ENCODE data around the gene CHAC1. TPM values are rescaled to one million over a fixed set of nuclear protein-coding genes. Genes with fewer than 3 reads are reported as not detected.

The CHAC1 gene
- total and polyA plus RNA-seq, 3 donors from 2014 or later = 1.8 to 5.9 (median 2.5) TPM

DNA sequence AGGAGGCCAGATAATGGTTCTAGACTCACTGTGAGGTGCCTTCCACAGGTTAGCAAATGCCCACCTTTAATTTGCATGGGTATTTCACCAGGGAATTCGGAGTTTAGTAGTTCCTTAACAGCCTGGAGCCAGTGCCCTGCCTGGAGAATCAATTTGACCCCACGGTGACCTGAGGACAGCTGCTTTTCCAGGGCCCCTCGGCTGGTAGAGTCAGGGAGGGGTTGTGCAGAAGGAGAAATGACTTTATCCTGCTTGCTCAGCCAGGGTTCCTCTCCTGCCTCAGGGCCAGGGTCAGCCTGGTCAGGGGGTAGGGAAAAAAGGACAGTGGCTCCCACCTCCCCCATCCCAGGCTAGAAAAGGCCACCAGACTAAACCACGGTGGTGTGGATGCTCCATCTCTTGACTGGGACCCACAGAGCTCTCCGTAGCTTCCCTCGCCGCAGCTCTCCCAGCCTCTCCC is 12.2 kb upstream of the CHAC1 start:
- Histone ChIP-seq H3K4me3 (peak overlapping the region; percentile 58 to 60), H3K27me3 (no peaks in the 10 kb centered on the region), H3K9me3 (no peaks in the 10 kb centered on the region), H3K4me1 (peaks cover 10% of the 10 kb centered on the region), H3K36me3 (ENCODE audit: low read depth, missing control alignments) (no peaks in the 10 kb centered on the region), H3K27ac (peak overlapping the region in 1 of 2 donors; percentile 56)
- 9 to 38% methylated on average over 1 to 7 of the region's 7 CpGs for WGBS, 2 donors
- TF ChIP-seq, protein P1, sequence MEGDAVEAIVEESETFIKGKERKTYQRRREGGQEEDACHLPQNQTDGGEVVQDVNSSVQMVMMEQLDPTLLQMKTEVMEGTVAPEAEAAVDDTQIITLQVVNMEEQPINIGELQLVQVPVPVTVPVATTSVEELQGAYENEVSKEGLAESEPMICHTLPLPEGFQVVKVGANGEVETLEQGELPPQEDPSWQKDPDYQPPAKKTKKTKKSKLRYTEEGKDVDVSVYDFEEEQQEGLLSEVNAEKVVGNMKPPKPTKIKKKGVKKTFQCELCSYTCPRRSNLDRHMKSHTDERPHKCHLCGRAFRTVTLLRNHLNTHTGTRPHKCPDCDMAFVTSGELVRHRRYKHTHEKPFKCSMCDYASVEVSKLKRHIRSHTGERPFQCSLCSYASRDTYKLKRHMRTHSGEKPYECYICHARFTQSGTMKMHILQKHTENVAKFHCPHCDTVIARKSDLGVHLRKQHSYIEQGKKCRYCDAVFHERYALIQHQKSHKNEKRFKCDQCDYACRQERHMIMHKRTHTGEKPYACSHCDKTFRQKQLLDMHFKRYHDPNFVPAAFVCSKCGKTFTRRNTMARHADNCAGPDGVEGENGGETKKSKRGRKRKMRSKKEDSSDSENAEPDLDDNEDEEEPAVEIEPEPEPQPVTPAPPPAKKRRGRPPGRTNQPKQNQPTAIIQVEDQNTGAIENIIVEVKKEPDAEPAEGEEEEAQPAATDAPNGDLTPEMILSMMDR (IDR thresholded peaks at IDR 0.05) = no peak
- no peak for TF ChIP-seq POLR2A (IDR thresholded peaks at IDR 0.05)
- DNase-seq = no peak
- intact Hi-C loops (cut with DNase I; ENCODE audit: low total_unique reads) = loop anchor here (10.0 kb wide), 1 partner anchor 84 kb away; no protein-coding TSS in a partner anchor

DNA sequence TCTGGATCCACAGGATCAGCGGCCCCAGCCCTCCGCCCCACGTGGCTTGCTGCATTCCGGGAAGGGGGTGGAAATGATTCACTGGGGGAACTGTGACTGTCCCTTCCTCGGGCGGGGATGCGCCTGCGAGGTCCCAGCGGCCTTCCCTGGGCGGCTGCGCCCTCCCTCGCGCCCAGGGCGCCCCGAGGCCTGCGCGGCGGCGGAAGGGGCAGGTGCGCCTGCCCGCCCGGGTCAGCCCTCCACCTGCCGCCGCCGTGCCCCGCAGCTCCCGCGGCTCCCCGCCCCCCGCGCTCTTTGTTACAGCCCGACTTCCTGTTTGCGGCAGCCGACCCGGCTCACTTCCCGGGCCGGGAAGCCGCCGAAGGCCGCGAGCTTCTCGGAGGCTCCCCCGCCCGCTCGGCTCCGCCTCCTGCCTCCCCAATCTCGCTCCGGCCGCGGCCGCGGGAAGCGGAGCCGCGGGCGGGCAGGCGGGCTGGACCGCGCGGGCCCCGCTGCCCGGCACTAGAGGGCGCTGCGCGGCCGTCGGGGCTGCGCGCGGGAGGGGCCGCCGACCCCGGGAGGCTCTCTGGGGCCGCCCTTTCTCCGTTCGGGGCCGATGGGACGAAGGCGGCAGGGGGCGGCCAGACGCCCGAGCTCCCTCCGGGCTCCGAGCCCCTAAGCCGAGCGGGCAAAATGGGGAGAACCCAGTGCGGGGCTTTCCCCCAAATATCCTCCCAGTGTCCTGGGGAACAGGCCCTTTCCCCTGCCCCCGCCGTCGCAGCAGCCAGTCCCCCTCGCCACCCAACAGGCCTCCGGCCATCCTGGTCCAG is 11.5 kb upstream of the CHAC1 start:
- peak overlapping the region in 1 of 2 donors; percentile 56 for H3K27ac ChIP-seq
- no peaks in the 10 kb centered on the region for H3K27me3 ChIP-seq
- intact Hi-C loops (cut with DNase I; ENCODE audit: low total_unique reads) = loop anchor here (10.0 kb wide), 1 partner anchor 83 kb away; no protein-coding TSS in a partner anchor
- peaks cover 10% of the 10 kb centered on the region for H3K4me1 ChIP-seq
- H3K9me3 ChIP-seq = no peaks in the 10 kb centered on the region
- TF ChIP-seq, protein P1 (IDR thresholded peaks at IDR 0.05) = peak; percentile 39 to 74 (median 45)
- no peak for TF ChIP-seq POLR2A (IDR thresholded peaks at IDR 0.05)
- H3K4me3 ChIP-seq = peak overlapping the region; percentile 58 to 60
- DNase-seq = peak; percentile 60
- H3K36me3 ChIP-seq (ENCODE audit: low read depth, missing control alignments) = no peaks in the 10 kb centered on the region
- WGBS, 2 donors = 2% methylated on average over 49 of the region's 92 CpGs; no CpG with 5 or more reads in 1 of the 2 donors

DNA sequence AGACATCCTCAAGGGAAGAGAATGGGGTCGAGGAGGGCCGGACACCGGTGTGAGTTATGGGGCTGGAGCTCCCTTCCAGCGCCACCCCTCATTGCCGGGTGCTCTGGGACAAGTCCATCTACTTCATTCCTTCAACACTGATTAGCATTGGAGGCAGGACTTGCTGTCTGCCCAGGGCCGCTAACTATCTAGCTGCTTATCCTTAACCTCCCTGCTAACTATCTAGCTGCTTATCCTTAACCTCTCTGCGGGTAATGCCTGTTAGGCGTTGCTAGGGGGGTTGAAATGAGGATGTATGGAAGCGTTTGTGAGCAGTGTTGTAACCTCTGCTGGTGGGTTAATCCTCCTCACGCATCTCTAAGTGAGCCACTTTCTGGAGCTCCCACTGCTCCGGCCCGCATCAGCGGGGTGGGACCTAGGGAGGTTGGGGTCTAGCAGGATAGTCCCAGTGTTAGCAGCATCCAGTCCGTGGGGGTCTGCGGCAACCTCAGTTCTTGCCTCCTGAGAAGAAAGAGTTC is 10.9 kb upstream of the CHAC1 start:
- H3K4me1 ChIP-seq = peaks cover 10% of the 10 kb centered on the region
- peak overlapping the region; percentile 58 to 60 for H3K4me3 ChIP-seq
- TF ChIP-seq, protein P1 (IDR thresholded peaks at IDR 0.05) = no peak
- peak overlapping the region in 1 of 2 donors; percentile 56 for H3K27ac ChIP-seq
- 27 to 37% methylated on average over 15 of the region's 15 CpGs for whole genome bisulfite sequencing, 2 donors
- no peak for DNase-seq
- H3K36me3 ChIP-seq (ENCODE audit: low read depth, missing control alignments) = no peaks in the 10 kb centered on the region
- intact Hi-C loops (cut with DNase I; ENCODE audit: low total_unique reads) = loop anchor here (10.0 kb wide), 1 partner anchor 82 kb away; no protein-coding TSS in a partner anchor
- no peaks in the 10 kb centered on the region for H3K27me3 ChIP-seq
- H3K9me3 ChIP-seq = no peaks in the 10 kb centered on the region

DNA sequence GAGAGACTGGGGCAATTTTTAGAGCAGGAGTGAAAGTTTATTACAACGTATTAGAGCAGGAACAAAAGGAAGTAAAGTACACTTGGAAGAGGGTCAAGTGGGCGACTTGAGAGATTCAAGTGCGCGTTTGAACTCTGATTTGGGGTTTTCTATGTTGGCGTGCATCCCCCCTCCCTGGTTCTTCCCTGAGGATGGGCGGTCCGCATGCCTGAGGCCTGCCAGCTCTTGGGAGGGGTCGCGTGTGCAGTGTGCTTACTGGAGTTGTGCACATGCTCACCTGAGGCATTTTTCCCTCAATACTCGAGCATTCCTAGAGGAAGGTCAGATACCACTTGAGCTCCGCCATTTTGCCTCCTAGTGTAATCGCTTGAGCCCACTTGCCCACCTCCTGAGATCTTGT is 10.4 kb upstream of the CHAC1 start:
- no peak for TF ChIP-seq POLR2A (IDR thresholded peaks at IDR 0.05)
- TF ChIP-seq, protein P1 (IDR thresholded peaks at IDR 0.05) = no peak
- no peaks in the 10 kb centered on the region for H3K9me3 ChIP-seq
- intact Hi-C loops (cut with DNase I; ENCODE audit: low total_unique reads) = loop anchor here (10.0 kb wide), 1 partner anchor 82 kb away; no protein-coding TSS in a partner anchor
- H3K4me3 ChIP-seq = peak overlapping the region in 1 of 2 donors; percentile 58
- DNase-seq = no peak
- 58 to 63% methylated on average over 12 of the region's 12 CpGs for WGBS, 2 donors
- H3K4me1 ChIP-seq = peaks cover 10% of the 10 kb centered on the region
- no peaks in the 10 kb centered on the region for H3K27me3 ChIP-seq
- no peaks in the 10 kb centered on the region for H3K36me3 ChIP-seq (ENCODE audit: low read depth, missing control alignments)
- no peak overlapping the region for H3K27ac ChIP-seq

Measured in testis (tissue), 3 donors.